ENCODE measurements around the gene ZC3H6.
"Not testable (repeated sequence)": the region's sequence is repeated elsewhere in the genome, so short reads cannot be mapped to it uniquely, and the experiment has no call there.

ZC3H6 gene

GRCh38 chr2:112332123-112332696 is 56.8 kb downstream of the ZC3H6 start:
- no peak for DNase-seq (ENCODE audit: low spot score)

- DNase-seq (ENCODE audit: low spot score), result no peak
Observed at GRCh38 chr2:112335600-112335999, 60.2 kb downstream of the ZC3H6 start.

GRCh38 chr2:112339986-112340385 is 64.6 kb downstream of the ZC3H6 start:
- no peak for DNase-seq (ENCODE audit: low spot score)

- DNase-seq (ENCODE audit: low spot score), result no peak
Observed at GRCh38 chr2:112340475-112341267, 65.3 kb downstream of the ZC3H6 start.

- no peak for DNase-seq (ENCODE audit: low spot score)
Observed at GRCh38 chr2:112342067-112342550, 66.7 kb downstream of the ZC3H6 start.

- no peak for DNase-seq (ENCODE audit: low spot score)
Observed at GRCh38 chr2:112343827-112344585, 68.6 kb downstream of the ZC3H6 start.

GRCh38 chr2:112345030-112346027 is 69.9 kb downstream of the ZC3H6 start:
- no peak for DNase-seq (ENCODE audit: low spot score)

GRCh38 chr2:112352292-112352691 is 76.9 kb downstream of the ZC3H6 start:
- not testable (repeated sequence) for DNase-seq (ENCODE audit: low spot score)

GRCh38 chr2:112352809-112353603 is 77.6 kb downstream of the ZC3H6 start:
- not testable (repeated sequence) for DNase-seq (ENCODE audit: low spot score)

GRCh38 chr2:112354335-112354734 is 78.9 kb downstream of the ZC3H6 start:
- not testable (repeated sequence) for DNase-seq (ENCODE audit: low spot score)

GRCh38 chr2:112360055-112360454 is 84.7 kb downstream of the ZC3H6 start:
- not testable (repeated sequence) for DNase-seq (ENCODE audit: low spot score)
